NCI-H748 treated with DMSO at 0.1 percent for 48 hours (cell line): Measurements from ENCODE around the gene LARGE2.
"Not testable (repeated sequence)": the region's sequence is repeated elsewhere in the genome, so short reads cannot be mapped to it uniquely, and the experiment has no call there.

Source experiments
- DNase-seq: peaks from one replicate; lab custom pipeline; 2025; lab: John Stamatoyannopoulos, UW

The LARGE2 gene

GRCh38 chr11:45896422-45896984 is 26.0 kb upstream of the LARGE2 start:
- peak; percentile 53 for DNase-seq

- no peak for DNase-seq
Measured at GRCh38 chr11:45897556-45897955, 24.9 kb upstream of the LARGE2 start.

GRCh38 chr11:45899086-45899447 is 23.4 kb upstream of the LARGE2 start:
- no peak for DNase-seq

GRCh38 chr11:45899448-45900174 is 22.8 kb upstream of the LARGE2 start:
- DNase-seq, result peak; percentile 79

- not testable (repeated sequence) for DNase-seq
Measured at GRCh38 chr11:45900175-45900800, 22.2 kb upstream of the LARGE2 start.

GRCh38 chr11:45900916-45901617 is 21.4 kb upstream of the LARGE2 start:
- no peak for DNase-seq

- DNase-seq, result no peak
Measured at GRCh38 chr11:45901626-45902025, 20.8 kb upstream of the LARGE2 start.

- no peak for DNase-seq
Measured at GRCh38 chr11:45902452-45903380, 19.7 kb upstream of the LARGE2 start.

- no peak for DNase-seq
Measured at GRCh38 chr11:45904309-45904915, 18.0 kb upstream of the LARGE2 start.

GRCh38 chr11:45905095-45905494 is 17.4 kb upstream of the LARGE2 start:
- no peak for DNase-seq

- DNase-seq, result not testable (repeated sequence)
Measured at GRCh38 chr11:45905576-45905975, 16.9 kb upstream of the LARGE2 start.

- DNase-seq, result no peak
Measured at GRCh38 chr11:45906096-45906682, 16.3 kb upstream of the LARGE2 start.

- DNase-seq, result no peak
Measured at GRCh38 chr11:45906965-45907611, 15.4 kb upstream of the LARGE2 start, which contains the start of gene FREY1. Gene FREY1 (minus strand): TSS chr11:45907271. CDS start chr11:45907245, 26 bp downstream.

GRCh38 chr11:45907911-45908370 is 14.5 kb upstream of the LARGE2 start:
- no peak for DNase-seq

- DNase-seq, result no peak
Measured at GRCh38 chr11:45909594-45910475, 12.6 kb upstream of the LARGE2 start.

GRCh38 chr11:45910623-45911022 is 11.8 kb upstream of the LARGE2 start:
- DNase-seq, result no peak

GRCh38 chr11:45913514-45913913 is 8.9 kb upstream of the LARGE2 start:
- DNase-seq, result no peak

- DNase-seq, result no peak
Measured at GRCh38 chr11:45913942-45914635, 8.4 kb upstream of the LARGE2 start.
